ENCODE measurements around the gene MOV10L1.
"Not testable (repeated sequence)": the region's sequence is repeated elsewhere in the genome, so short reads cannot be mapped to it uniquely, and the experiment has no call there.

The MOV10L1 gene

GRCh38 chr22:50190182-50190940 is 100.6 kb downstream of the MOV10L1 start:
- no peak for DNase-seq

- no peak for DNase-seq
These were observed 101.3 kb downstream of the MOV10L1 start for GRCh38 chr22:50190941-50191741.

- no peak for DNase-seq
These were observed 102.8 kb downstream of the MOV10L1 start for GRCh38 chr22:50192436-50193204.

- no peak for DNase-seq
These were observed 103.8 kb downstream of the MOV10L1 start for GRCh38 chr22:50193621-50194020.

GRCh38 chr22:50194037-50194805 is 104.4 kb downstream of the MOV10L1 start:
- DNase-seq, result no peak

- no peak for DNase-seq
These were observed 106.5 kb downstream of the MOV10L1 start for GRCh38 chr22:50196256-50196655.

- DNase-seq, result no peak
These were observed 107.4 kb downstream of the MOV10L1 start for GRCh38 chr22:50197000-50197800.

- no peak for DNase-seq
These were observed 108.2 kb downstream of the MOV10L1 start for GRCh38 chr22:50197856-50198623.

- DNase-seq, result no peak
These were observed 108.8 kb downstream of the MOV10L1 start for GRCh38 chr22:50198624-50199017.

GRCh38 chr22:50199251-50199721 is 109.5 kb downstream of the MOV10L1 start:
- DNase-seq, result peak in 1 of 2 experiments; percentile 55

GRCh38 chr22:50199829-50200460 is 110.1 kb downstream of the MOV10L1 start:
- DNase-seq, result no peak

- peak; percentile 33 to 45 for DNase-seq
These were observed 110.8 kb downstream of the MOV10L1 start, which contains the start of gene SELENOO for GRCh38 chr22:50200461-50201190. TSS of gene SELENOO (plus strand) at chr22:50201011. CDS start at chr22:50201037, 26 bp downstream.

- DNase-seq, result no peak
These were observed 111.7 kb downstream of the MOV10L1 start for GRCh38 chr22:50201191-50202129.

GRCh38 chr22:50202130-50202666 is 112.4 kb downstream of the MOV10L1 start:
- DNase-seq, result no peak

- DNase-seq, result no peak
These were observed 113.5 kb downstream of the MOV10L1 start for GRCh38 chr22:50203288-50203687.

- no peak for DNase-seq
These were observed 114.8 kb downstream of the MOV10L1 start for GRCh38 chr22:50204571-50204970.

- DNase-seq, result not testable (repeated sequence)
These were observed 115.2 kb downstream of the MOV10L1 start for GRCh38 chr22:50204998-50205397.

Data from cerebellar nuclear complex (tissue), 1 donor.